Measurements from ENCODE around the gene APOM.

The APOM gene

GRCh38 chr6:31626952-31627351 is 28.7 kb upstream of the APOM start:
- intact Hi-C loops (cut with DNase I; ENCODE audit: low total_unique reads), result no loop called here
- H3K27me3 ChIP-seq, result no peaks in the 10 kb centered on the region
- no peak overlapping the region for H3K4me3 ChIP-seq
- H3K27ac ChIP-seq, result no peak overlapping the region
- H3K36me3 ChIP-seq, result peaks cover 79 to 88% (median 85%) of the 10 kb centered on the region in 3 donors
- H3K9me3 ChIP-seq, result no peaks in the 10 kb centered on the region
- no peak for TF ChIP-seq CTCF (IDR thresholded peaks at IDR 0.05)
- H3K4me1 ChIP-seq, result peaks cover 0 to 11% (median 4%) of the 10 kb centered on the region in 4 donors
- DNase-seq, result no peak

GRCh38 chr6:31627690-31628287 is 27.9 kb upstream of the APOM start:
- Histone ChIP-seq H3K4me1 (peaks cover 0 to 4% (median under 1%) of the 10 kb centered on the region in 4 donors), H3K36me3 (peaks cover 79 to 96% (median 94%) of the 10 kb centered on the region in 3 donors)

GRCh38 chr6:31629014-31629413 is 26.7 kb upstream of the APOM start:
- Histone ChIP-seq H3K27me3 (no peaks in the 10 kb centered on the region), H3K4me3 (no peak overlapping the region), H3K9me3 (no peaks in the 10 kb centered on the region), H3K27ac (no peak overlapping the region), H3K4me1 (peaks cover 0 to 3% (median 0%) of the 10 kb centered on the region in 4 donors), H3K36me3 (peaks cover 84 to 100% (median 98%) of the 10 kb centered on the region in 3 donors)
- no peak for DNase-seq
- intact Hi-C loops (cut with DNase I; ENCODE audit: low total_unique reads), result no loop called here
- TF ChIP-seq CTCF (IDR thresholded peaks at IDR 0.05), result no peak

More at GRCh38 chr6:31627690-31628287, 27.9 kb upstream of the APOM start:
- H3K27me3 ChIP-seq, result no peaks in the 10 kb centered on the region
- TF ChIP-seq CTCF (IDR thresholded peaks at IDR 0.05), result no peak
- H3K9me3 ChIP-seq, result no peaks in the 10 kb centered on the region
- intact Hi-C loops (cut with DNase I; ENCODE audit: low total_unique reads), result no loop called here
- H3K4me3 ChIP-seq, result no peak overlapping the region
- H3K27ac ChIP-seq, result no peak overlapping the region
- DNase-seq, result no peak

- intact Hi-C loops (cut with DNase I; ENCODE audit: low total_unique reads), result no loop called here
- peaks cover 0 to 3% (median 0%) of the 10 kb centered on the region in 4 donors for H3K4me1 ChIP-seq
- DNase-seq, result no peak
- no peak overlapping the region for H3K27ac ChIP-seq
- H3K27me3 ChIP-seq, result no peaks in the 10 kb centered on the region
- peaks cover 84 to 100% (median 98%) of the 10 kb centered on the region in 3 donors for H3K36me3 ChIP-seq
- no peak overlapping the region for H3K4me3 ChIP-seq
- TF ChIP-seq CTCF (IDR thresholded peaks at IDR 0.05), result no peak
- no peaks in the 10 kb centered on the region for H3K9me3 ChIP-seq
Observed at GRCh38 chr6:31630177-31630934, 25.3 kb upstream of the APOM start.

GRCh38 chr6:31631209-31631608 is 24.5 kb upstream of the APOM start:
- H3K4me3 ChIP-seq, result no peak overlapping the region
- no peak for DNase-seq
- no peak overlapping the region for H3K27ac ChIP-seq
- no peaks in the 10 kb centered on the region for H3K27me3 ChIP-seq
- peaks cover 84 to 100% (median 98%) of the 10 kb centered on the region in 3 donors for H3K36me3 ChIP-seq
- H3K9me3 ChIP-seq, result no peaks in the 10 kb centered on the region
- intact Hi-C loops (cut with DNase I; ENCODE audit: low total_unique reads), result no loop called here
- peaks cover 0 to 3% (median 0%) of the 10 kb centered on the region in 4 donors for H3K4me1 ChIP-seq
- TF ChIP-seq CTCF (IDR thresholded peaks at IDR 0.05), result no peak

All from tibial artery (tissue), 4 donors.